GM21723 (cell line): ENCODE data around the gene AKAP9.
A peak's percentile ranks its signal among the peaks of the same experiment; 100 is the strongest.
"Not testable (repeated sequence)": the region's sequence is repeated elsewhere in the genome, so short reads cannot be mapped to it uniquely, and the experiment has no call there.

ENCODE experiments used
- ATAC-seq: cut with Tn5 transposase; IDR thresholded peaks from one replicate; pipeline ENCODE4 v1.9.1; 2021; ENCODE audit warnings: mild to moderate bottlenecking, moderate library complexity; ENCODE audit not compliant: unreplicated experiment

Gene AKAP9

DNA sequence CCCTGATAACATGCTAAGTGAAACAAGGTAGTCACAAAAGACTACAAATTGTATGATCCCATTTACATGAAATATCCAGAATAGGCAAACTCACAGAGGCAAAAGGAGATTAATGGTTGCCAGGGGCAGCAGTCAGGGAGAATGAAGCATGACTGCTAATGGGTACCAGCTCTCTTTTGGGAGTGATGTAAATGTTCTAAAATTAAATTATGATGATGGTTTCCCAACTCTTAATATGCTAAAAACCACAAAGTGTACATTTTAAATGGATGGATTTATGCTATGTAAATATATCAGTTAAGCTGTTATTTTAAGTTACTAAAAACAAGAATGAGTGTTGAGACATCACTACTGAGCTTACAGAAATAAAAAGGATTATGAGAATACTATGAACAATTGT is 181.0 kb downstream of the AKAP9 start:
- no peak for ATAC-seq

DNA sequence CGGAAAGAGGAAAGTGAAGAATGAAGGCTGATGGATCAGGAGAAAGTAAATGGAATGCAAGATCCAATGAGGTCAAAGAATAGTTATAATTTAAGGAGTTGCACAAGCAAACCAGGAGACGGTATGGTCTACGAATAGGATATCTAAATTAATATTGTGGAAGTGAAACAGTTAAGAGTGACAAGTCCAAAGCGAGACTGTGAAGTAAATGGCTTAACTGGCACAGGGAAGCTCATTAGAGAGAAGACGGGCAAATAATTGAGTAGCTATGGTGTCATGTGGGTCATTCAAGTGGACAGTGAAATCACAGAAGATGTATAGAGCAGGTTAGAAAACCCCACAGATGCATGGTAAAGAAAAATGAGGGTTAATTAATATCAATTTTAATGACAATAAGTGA is 190.4 kb downstream of the AKAP9 start:
- no peak for ATAC-seq

DNA sequence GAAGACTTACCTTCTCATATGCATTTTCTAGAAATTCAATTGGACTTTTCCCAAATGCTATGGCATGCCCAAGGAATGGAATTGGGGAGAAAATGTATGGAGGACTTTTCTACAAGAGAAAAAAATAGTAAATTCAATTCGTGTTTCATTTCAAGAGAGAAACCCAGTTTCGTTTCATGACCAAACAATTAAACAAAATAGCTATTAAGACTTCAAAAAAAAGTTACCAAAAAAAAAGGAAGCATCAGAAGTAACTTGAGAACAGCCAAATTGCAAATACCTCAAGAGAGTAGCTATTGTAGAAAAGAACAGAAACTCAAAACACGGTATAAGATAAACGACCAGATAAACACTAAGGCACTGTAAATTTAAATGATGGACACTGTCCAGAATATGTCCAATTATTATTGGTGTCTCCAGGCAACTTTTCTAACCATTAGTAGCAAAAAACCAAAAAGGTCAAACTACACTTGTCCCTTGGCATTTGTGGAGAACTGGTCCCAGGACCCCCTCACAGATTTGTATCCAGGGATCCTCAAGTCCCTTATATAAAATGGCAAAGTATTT is 191.2 kb downstream of the AKAP9 start:
- ATAC-seq = no peak

DNA sequence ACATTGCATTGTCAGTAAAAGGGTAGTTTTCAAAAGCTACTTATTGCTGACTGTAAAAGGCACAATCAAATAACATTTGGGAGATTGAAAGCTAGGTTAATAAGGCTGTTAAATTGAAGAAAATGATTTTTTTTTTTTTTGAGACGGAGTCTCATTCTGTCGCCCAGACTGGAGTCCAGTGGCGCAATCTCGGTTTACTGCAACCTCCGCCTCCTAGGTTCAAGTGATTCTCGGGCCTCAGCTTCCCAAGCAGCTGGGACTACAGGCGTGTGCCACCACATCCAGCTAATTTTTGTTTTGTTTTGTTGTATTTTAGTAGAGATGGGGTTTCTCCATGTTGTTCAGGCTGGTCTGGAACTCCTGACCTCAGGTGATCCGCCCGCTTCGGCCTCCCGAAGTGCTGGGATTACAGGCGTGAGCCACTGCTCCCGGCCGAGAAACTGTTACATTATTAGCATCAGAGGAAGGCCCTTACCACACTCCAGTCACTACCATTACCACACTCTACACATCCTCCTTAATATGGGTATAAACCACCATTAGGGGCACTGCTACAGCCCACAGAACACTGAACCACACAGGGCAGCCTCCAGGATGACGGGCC is 192.6 kb downstream of the AKAP9 start:
- ATAC-seq = peak; percentile 17

DNA sequence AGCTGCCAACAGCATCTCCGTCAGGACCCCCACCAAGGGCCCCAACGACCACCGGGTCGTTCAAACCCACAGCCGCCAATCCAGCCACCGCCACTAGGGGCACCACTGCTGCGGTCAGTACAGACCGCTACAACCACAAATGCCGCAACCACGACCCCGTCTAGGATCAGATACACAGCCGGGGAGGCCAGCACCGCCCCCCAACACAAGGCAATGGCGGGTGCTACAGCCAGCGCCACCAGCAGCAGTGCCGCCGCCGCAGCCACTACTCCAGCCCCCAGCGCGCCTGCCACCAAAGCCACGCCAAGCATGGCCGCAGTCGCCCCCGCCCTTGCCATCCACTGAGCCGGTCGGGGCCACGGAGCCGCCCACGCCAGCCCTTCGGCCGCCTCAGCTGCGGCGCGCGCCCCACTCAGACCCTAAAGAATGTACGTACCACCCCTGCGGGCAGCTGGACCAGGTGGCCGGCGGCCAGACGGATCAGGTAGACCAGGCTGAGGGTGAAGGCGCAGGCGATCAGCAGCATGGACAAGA is 193.1 kb downstream of the AKAP9 start:
- peak; percentile 41 for ATAC-seq

DNA sequence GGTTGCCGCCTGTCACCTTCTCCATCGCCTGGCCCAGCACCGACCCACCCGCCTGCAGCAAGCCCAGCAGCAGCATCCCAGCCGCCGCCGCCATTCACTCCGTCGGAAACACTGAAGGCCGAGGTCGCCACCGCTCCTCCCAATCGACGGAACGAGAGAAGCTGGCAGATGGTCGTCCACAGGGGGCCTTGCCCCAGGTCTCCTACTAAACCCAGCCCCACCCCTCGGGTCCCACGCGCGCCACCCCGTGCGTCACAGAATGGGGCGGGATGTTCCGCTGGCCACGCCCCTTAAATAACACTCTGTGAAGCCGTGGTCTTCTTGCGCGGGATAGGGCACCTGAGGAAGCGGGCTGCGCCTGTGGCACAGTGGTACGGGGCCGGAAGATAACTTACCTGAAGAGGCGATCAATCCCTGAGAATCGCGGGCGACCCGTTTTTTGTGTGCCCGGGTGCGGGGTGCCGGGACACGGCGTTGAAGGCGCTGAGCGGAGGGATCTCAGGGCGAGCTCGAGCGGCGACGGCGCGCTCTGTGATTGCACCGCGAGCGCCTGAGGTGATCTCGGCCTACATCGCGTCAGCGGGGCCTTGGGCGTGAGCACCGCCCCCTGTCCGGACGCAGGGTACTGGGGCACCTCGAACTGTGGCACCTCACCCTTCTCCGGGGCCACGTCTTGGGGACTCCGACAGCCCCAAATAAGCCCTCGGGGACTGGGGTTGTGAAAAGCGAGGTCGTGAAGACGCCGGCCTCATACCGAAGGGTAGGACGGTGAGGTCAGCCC is 193.8 kb downstream of the AKAP9 start, which contains the start of gene CYP51A1:
Gene CYP51A1, minus strand, starts transcription at position 207 of the 781 bp plus-strand sequence. Its CDS starts 113 bp downstream, at position 94.
- peak; percentile 91 for ATAC-seq

DNA sequence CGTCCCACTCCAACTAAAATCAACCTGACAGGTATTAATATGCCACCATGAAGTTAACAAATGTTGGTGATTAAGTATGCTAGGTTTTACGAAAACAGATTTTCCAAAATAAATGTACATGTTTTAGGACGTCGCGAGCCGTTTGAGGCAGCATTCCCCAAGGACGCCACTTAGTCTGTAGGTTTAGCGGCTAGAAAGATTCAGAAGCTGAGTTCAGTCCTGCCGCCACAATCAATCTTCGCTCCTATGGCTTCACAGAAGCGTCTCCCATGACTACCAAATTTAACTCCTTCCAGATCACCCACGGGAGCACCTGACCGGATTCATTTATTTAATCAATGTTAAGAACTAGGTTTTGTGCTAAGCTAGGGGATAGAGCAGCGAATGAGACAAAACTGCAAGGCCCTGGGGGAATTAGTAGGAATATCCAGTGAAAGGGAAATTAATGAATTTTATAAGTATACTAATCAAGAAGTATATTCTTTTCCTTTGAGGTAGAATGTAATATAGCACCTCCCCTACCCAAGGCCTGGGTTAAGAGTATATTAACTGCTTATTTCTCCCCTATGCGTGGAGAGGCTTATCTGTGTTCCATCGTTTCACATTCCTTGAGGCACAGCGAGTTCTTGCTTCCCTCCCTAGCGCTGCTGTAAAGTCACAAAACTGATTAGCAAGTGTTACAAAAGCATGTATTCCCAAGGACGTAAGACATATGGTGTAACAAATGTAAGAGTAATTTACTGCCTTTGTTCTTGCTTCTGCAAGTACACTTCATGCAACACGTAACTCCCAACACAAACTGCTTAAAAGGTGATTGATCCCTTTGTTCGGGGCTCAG is 194.6 kb downstream of the AKAP9 start:
- peak; percentile 7 for ATAC-seq

DNA sequence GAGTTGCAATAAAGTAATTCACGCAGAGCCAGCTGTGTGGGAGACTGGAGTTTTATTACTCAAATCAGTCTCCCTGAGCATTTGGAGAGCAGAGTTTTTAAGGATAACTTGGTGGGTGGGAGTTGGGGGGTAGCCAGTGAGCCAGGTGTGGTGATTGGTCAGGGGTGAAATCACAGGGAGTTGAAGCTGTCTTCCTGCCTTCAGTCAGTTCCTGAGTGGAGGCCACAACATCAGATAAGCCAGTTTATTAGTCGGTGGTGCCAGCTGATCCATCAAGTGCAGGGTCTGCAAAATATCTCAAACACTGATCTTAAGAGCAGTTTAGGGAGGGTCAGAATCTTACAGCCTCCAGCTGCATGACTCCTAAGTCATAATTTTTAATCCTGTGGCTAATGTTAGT is 196.9 kb downstream of the AKAP9 start:
- no peak for ATAC-seq

DNA sequence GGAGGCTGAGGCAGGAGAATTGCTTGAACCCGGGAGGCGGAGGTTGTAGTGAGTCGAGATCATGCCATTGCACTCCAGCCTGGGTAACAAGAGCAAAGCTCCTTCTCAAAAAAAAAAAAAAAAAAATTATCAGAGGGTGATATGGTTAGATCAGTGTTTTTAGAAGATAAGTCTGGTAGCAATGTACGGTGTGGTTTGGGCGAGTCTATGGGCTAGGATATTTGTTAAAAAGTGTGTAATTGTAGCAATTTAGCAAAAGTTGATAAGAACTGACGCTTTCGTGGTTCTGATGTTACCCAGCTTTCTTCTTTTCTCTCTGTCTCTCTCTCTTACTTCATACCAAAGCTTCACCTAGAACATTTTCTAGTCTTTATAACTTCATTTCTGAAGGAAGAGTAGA is 200.5 kb downstream of the AKAP9 start:
- no peak for ATAC-seq

DNA sequence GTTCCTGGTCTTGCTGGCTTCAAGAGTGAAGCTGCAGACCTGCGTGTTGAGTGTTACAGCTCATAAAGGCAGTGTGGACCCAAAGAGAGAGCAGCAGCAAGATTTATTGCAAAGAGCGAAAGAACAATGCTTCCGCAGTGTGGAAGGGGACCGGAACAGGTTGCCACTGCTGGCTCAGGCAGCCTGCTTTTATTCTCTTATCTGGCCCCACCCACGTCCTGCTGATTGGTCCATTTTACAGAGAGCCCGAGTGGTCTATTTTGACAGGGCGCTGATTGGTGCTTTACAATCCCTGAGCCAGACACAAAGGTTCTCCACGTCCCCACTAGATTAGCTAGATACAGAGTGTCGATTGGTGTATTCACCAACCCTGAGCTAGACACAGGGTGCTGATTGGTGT is 202.1 kb downstream of the AKAP9 start:
- ATAC-seq = not testable (repeated sequence)

DNA sequence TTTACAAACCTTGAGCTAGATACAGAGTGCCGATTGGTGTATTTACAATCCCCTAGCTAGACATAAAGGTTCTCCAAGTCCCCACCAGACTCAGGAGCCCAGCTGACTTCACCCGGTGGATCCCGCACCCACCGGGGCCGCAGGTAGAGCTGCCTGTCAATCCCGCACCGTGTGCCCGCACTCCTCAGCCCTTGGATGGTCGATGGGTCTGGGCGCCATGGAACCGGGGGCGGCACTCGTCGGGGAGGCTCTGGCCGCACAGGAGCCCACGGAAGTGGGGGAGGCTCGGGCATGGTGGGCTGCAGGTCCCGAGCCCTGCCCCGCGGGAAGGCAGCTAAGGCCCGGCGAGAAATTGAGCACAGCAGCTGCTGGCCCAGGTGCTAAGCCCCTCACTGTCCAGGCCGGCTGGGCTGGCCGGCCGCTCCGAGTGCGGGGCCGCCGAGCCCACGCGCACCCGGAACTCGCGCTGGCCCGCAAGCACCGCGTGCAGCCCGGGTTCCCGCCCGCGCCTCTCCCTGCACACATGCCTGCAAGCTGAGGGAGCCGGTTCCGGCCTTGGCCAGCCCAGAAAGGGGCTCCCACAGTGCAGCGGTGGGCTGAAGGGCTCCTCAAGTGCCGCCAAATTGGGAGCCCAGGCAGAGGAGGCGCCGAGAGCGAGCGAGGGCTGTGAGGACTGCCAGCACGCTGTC is 202.7 kb downstream of the AKAP9 start:
- not testable (repeated sequence) for ATAC-seq

DNA sequence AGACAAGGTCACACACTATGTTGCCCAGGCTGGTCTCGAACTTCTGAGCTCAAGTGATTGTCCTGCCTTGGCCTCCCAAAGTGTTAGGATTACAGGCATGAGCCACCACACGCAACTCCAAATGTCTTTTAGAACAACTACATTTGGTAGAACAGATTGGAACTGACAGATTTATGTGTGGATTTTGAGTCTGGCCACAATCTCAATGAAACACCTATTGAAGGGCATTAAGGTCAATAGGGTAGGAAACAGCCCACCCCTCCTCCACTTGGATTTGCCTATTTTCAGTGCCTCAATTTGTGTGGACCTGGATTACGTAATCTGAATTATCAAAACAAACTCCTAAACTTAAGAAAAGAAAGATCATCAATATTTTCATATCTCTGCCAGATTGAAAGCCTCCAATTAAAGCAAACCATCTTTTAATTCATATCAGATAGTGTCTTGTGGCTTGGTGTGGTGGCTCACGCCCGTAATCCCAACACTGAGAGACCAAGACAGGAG is 209.1 kb downstream of the AKAP9 start:
- no peak for ATAC-seq

DNA sequence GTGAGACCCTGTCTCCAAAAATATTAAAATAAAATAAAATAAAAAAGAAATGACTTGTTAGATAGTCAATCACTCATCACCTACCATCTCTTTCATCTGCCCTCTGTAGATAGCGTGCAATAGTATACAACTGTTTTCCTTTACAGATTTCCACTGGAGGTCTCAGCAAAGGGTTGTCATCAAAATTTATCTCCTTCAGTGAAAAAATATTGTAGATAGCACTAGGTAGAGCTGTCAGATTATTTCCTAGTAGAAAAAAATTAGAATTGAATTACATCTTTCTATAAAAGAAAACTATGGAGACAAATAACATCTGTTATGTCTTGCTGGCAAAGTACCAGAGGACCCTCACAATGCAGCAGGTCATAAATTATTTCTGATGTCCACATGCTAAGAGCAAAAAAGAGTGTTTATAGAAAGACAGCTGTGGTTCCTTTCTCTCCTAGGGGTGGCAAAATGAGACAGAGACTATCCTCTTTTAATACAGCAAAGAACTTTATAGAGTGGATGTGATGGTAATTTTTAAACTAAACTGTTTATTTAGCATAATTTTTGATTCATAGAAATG is 209.9 kb downstream of the AKAP9 start:
- ATAC-seq = no peak

DNA sequence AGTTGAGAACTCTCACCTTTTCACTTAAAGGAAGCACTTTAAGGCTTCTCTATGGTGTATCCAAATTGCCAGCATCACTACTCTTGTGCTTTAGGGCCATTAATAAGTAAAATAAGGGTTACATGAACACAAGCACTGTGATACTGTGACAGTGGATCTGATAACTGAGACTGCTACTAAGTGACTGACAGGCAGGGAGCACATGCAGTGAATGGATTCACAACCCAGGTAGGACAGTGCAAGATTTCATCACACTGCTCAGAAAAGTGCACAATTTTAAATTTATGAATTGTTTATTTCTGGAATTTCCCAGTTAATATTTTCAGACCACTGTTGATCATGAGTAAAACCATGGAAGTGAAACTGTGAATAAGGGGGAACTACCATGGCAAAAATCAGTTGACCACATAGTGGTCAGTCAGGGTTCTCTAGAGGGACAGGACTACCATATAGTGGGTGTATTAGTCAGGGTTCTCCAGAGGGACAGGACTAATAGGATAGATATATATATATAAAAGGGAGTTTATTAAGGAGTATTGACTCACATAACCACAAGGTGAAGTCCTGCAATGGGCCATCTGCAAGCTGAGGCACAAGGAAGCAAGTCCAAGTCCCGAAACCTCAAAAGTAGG is 214.6 kb downstream of the AKAP9 start:
- no peak for ATAC-seq

DNA sequence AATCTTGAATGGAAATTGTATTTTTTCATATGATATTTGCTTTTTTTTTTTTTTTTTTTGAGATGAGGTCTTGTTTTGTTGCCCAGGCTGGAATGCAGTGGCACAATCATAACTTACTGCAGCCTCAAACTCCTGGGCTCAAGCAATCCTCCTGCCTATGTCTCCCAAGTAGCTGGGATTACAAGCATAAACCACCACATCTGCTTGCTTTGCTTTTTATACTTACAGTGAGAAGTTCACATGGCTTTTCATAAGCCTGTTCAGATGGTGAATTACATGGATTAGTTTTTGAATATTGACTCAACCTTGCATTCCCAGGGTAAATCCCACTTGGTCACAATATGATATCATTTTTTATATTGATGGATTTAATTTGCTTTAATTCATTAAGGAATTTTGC is 216.3 kb downstream of the AKAP9 start:
- no peak for ATAC-seq

DNA sequence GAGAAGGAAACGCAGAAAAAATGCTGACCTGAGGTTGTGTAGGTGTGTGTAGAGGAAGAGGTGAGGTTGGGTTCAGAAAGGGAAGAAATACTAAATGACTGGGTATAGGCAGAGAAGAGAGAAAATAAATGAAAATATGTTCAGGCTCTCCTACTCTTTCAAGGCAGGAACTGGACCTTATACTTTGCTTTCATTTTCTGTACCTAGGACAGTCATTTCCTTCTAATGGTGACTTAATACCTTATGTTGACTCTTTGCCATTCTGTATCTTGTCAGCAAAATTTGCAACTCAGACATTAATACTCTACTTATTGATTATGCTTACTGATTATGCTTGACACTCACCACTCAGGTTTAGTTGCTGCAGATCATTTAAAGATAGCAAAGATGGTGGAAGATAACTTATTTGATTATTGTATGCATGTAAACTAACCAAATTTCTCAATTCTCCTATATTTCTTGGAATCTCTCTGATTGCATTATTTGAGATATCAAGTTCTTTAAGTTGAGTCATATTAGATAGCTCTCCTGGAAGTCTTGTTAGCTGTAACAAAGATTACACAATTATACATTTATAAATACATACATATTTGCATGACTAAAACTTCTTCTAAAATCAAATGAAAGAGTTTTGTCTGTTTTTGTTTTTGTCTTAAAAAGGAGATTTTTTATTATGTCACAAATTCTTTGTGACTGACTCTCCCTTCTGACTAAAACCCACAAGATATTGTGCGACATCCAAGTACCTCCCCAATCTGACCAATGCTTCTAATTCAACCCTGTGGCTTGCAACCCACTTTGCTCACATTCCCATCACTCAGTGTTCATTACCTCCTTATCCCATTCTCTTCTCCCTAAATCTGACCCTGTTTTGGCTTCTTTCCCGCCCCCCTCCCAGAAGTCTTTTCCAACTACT is 218.3 kb downstream of the AKAP9 start:
- peak; percentile 68 for ATAC-seq
